GM19455 (cell line): ENCODE results near the gene CYBA.

Source experiments
- ATAC-seq: cut with Tn5 transposase; IDR thresholded peaks from one replicate; pipeline ENCODE4 v1.9.1; 2021; ENCODE audit not compliant: unreplicated experiment

Gene CYBA

GRCh38 chr16:88631920-88632586 is 18.8 kb downstream of the CYBA start:
- ATAC-seq: no peak

GRCh38 chr16:88631384-88631783 is 19.5 kb downstream of the CYBA start:
- no peak for ATAC-seq

DNA sequence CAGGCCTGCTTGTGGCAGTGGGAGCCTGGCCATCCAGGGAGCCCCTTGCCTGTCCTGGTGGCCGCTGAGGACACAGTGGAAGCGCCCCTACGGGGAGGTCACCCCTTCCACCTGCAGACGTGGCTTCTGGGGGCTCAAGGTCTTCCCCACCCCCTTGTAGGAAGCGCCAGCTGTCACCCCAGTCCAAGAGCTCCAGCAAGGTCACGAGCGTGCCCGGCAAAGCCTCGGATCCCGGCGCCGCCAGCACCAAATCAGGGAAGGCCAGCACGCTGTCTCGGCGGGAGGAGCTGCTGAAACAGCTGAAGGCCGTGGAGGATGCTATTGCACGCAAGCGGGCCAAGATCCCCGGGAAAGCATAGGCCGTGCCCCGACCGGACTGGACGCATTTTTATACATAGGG is 19.9 kb downstream of the CYBA start:
- ATAC-seq: no peak

DNA sequence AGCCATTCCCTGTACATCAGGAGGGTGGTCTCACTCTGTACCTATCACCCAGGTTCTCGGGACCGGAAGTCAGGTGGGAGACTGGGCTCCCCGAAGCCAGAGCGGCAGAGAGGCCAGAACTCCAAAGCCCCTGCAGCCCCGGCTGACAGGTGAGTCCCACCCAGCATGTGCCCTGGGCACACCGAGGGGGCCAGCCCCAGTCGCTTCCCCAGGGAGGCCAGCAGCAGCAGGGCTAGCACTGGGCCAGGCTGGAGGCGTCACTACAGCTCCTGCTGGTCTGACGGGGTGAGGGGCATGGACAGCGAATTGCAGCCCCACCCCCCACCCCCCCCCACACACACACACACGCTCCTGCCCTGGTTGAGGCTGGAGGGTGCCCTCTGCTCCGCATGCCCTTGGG is 20.4 kb downstream of the CYBA start:
- ATAC-seq: no peak

DNA sequence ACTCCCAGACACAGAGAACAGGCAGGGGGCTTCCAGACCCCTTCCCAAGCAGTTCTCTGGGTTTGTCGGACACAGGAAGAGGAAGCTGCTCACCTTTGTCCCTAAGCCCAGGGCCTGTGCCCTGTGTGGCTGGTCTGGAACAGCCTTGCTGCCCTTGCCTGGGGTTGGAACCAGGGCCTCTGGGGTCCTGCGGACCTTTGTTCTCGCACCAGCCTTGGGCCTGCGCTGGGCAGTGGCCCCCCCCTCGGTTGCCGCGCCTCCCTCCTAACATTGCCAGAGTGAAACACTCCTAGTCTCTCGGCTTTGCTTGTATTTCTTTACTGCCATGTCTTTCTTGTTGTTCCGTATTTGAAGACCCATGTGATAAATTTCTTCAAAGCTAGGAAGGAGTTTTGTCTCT is 21.0 kb downstream of the CYBA start:
- no peak for ATAC-seq

GRCh38 chr16:88628512-88628974 is 22.3 kb downstream of the CYBA start:
- ATAC-seq: no peak

DNA sequence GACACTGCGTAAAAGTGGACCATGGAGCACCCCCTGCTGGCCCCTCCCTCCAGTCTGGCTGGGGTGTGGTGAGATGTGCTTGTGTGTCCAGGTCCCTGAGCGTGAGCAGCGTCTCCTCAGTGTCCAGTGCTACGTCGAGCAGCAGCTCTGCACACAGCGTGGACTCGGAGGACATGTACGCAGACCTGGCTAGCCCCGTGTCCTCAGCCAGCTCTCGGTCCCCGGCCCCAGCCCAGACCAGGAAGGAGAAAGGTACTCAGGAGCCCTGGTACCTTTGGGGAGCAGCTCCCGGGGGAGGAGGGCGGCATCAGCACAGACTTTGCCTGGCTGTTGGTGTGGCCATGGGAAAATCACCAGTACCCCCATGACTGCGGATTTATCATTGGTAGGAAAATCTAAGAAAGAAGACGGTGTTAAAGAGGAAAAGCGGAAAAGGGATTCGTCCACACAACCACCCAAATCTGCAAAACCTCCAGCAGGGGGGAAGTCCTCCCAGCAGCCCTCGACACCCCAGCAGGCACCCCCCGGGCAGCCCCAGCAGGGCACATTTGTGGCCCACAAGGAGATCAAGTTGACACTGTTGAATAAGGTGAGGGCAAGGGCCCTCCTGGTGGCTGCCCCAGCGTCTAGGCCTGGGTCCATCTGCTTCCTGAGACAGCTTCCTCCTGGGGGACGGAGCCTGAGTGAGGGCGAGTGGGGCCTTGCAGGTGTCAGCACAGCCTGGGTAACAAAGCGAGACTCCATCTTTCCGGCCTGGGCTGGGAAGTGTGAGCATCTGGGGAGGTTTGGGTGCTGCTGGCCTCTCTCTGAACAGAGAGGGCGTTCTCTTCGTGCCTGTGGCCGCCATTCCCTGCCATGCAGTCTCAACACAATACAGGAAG is 23.1 kb downstream of the CYBA start:
- ATAC-seq: no peak

DNA sequence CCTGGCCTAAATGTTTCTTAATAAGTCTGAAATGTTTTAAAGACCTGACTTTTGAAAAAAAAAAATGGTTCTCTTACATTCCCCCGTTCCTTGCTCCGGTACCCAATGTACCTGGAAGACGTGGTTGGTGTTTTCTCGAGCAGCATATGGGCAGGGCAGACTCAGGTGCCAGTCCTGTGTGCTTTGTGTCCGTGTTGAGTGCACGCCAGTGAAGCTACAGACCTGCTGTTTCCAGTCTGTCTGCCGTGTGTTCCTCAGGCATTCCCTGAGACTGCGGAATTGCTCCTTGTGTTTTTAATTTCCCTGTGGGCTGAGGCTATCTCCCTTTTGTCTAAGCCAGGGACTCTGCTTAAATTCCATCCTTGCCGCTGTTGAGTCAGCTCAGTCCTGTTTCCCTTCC is 24.2 kb downstream of the CYBA start:
- no peak for ATAC-seq

- ATAC-seq: no peak
Measured at GRCh38 chr16:88624977-88625576, 25.8 kb downstream of the CYBA start.

- ATAC-seq: no peak
Measured at GRCh38 chr16:88624481-88624880, 26.4 kb downstream of the CYBA start.

GRCh38 chr16:88623858-88624257 is 27.0 kb downstream of the CYBA start:
- ATAC-seq: no peak

- ATAC-seq: no peak
Measured at GRCh38 chr16:88622866-88623265, 28.0 kb downstream of the CYBA start.

DNA sequence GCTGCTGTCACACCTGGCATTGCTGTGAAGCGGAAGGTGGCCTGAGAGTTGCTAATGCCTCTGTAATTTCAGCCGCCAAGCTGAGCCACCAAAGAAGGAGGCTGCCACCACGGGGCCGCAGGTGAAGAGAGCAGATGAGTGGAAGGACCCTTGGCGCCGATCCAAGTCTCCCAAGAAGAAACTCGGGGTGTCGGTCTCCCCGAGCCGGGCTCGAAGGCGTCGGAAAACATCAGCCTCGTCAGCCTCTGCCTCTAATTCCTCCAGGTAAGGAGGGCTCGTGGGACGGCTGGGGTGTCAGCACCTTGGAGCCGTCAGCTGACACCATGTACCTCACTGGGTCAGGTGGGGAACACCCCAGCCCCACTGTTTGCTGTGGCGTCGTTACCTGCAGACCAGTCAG is 28.7 kb downstream of the CYBA start:
- no peak for ATAC-seq

GRCh38 chr16:88619859-88620815 is 30.7 kb downstream of the CYBA start:
- ATAC-seq: no peak

- no peak for ATAC-seq
Measured at GRCh38 chr16:88618956-88619667, 31.7 kb downstream of the CYBA start.

DNA sequence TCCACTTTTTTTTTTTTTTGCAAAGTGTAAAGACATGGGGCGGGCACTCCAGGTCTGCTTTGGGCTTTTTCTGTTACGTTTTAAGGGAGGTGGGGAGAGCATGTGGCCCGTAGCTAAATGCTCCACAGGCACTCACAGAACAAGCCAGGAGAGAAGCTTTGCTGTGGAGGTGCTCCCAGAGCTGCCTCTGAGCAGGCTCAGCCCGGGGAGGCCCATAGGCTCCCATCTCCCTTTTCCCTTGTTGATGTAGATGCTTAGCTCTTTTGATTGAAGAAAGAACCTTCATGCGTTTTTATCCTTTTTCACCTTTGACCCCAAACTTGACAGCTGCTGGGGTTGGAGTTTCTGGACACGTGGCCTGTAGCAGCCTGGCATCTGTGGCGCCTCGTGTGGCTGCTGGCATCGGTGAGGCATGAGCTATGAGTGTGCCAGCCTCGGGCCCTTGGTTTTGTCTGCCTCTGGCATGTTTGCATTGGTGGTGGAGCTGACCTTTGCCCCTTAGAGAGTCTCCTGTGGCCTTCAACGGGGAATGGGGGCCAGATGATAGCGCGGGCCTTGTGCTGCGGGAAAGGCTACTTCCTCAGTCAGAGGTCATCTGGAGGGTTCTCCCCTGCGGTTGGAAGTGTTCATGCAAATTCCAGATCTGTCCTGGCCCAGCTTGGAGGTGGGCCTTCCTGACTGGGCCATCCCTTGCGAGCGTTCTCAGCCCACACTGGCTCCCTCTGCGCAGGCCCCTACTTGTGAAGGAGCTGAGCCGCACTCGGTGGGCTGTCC is 32.5 kb downstream of the CYBA start:
- no peak for ATAC-seq

- no peak for ATAC-seq
Measured at GRCh38 chr16:88617268-88618031, 33.4 kb downstream of the CYBA start.

- no peak for ATAC-seq
Measured at GRCh38 chr16:88616736-88617135, 34.1 kb downstream of the CYBA start.

GRCh38 chr16:88616320-88616719 is 34.5 kb downstream of the CYBA start:
- ATAC-seq: no peak
